IMR-90 (cell line): ENCODE measurements around the gene SRPRA. TPM values are rescaled to one million over a fixed set of nuclear protein-coding genes. Genes with fewer than 3 reads are reported as not detected.

Experiments
- ATAC-seq: fragments of 200-7000 bp; cut with Tn5 transposase; 2 replicates; pipeline ENCODE4 v1.9.1; 2020; ENCODE audit warnings: low read depth, mild to moderate bottlenecking, moderate library complexity
- BruUV-seq: library from RNA; stranded (reverse); fragments of 400-500 nt; replicated peaks from 2 replicates; lab custom pipeline; 2021; lab: Mats Ljungman, UMichigan
- CTCF ChIA-PET: fragments of 300-600 bp; formaldehyde crosslinking; extraction: SDS; loops from one replicate; lab custom pipeline; 2021; ENCODE audit warnings: antibody characterized with exemption; lab: Yijun Ruan, JAX
- POLR2A ChIA-PET: fragments of 300-600 bp; sonication (Branson Sonifier 250); formaldehyde crosslinking; loops from one replicate; lab custom pipeline; 2022; ENCODE audit warnings: antibody characterized with exemption; ENCODE audit not compliant: unreplicated experiment; lab: Charles Lee
- DNase-seq: peaks from one replicate; pipeline ENCODE4 v3.0.0; 2013
- H2AFZ ChIP-seq: replicated peaks from 2 replicates; pipeline ENCODE3; 2013; ENCODE audit warnings: low read length, mild to moderate bottlenecking; ENCODE audit not compliant: poor library complexity
- H2AK5ac ChIP-seq: 2 replicates; pipeline ENCODE4 v1.6.1; 2013; ENCODE audit warnings: low read depth, low read length, inconsistent platforms
- H2AK9ac ChIP-seq: replicated peaks from 2 replicates; pipeline ENCODE3; 2013; ENCODE audit warnings: mild to moderate bottlenecking, low read depth, low read length, moderate library complexity; ENCODE audit not compliant: poor library complexity
- H2BK120ac ChIP-seq: 2 replicates; pipeline ENCODE4 v1.6.1; 2013; ENCODE audit warnings: low read depth, low read length, inconsistent platforms
- H2BK15ac ChIP-seq: 3 replicates; pipeline ENCODE4 v1.6.1; 2013; ENCODE audit warnings: low read depth, low read length, inconsistent platforms
- H2BK20ac ChIP-seq: 2 replicates; pipeline ENCODE4 v1.6.1; 2013; ENCODE audit warnings: low read depth, mild to moderate bottlenecking, inconsistent platforms, low read length, moderate library complexity
- H2BK5ac ChIP-seq: 2 replicates; pipeline ENCODE4 v1.6.1; 2013; ENCODE audit warnings: mild to moderate bottlenecking, low read depth, low read length, inconsistent platforms; ENCODE audit not compliant: poor library complexity, severe bottlenecking
- H3K14ac ChIP-seq: replicated peaks from 2 replicates; pipeline ENCODE4 v1.6.1; 2013; ENCODE audit warnings: low read depth, low read length, inconsistent platforms
- H3K18ac ChIP-seq: 2 replicates; pipeline ENCODE4 v1.6.1; 2013; ENCODE audit warnings: low read depth, low read length, control low read depth
- H3K23ac ChIP-seq: 2 replicates; pipeline ENCODE4 v1.6.1; 2013; ENCODE audit warnings: low read depth, low read length, inconsistent platforms
- H3K27ac ChIP-seq: 2 replicates; pipeline ENCODE4 v1.5.1; 2013; ENCODE audit warnings: mild to moderate bottlenecking, control low read depth, low read length; ENCODE audit not compliant: insufficient read depth
- H3K27me3 ChIP-seq: 2 replicates; pipeline ENCODE4 v1.6.1; 2013; ENCODE audit warnings: low read length; ENCODE audit not compliant: control insufficient read depth, insufficient read depth
- H3K36me3 ChIP-seq: 2 replicates; pipeline ENCODE4 v1.6.1; 2013; ENCODE audit warnings: low read length, mixed read lengths; ENCODE audit not compliant: control insufficient read depth, insufficient read depth
- H3K4ac ChIP-seq: 2 replicates; pipeline ENCODE4 v1.6.1; 2013; ENCODE audit warnings: low read depth, low read length, inconsistent platforms
- H3K4me1 ChIP-seq: 2 replicates; pipeline ENCODE4 v1.6.1; 2013; ENCODE audit warnings: low read length, mixed read lengths; ENCODE audit not compliant: control insufficient read depth, insufficient read depth
- H3K4me2 ChIP-seq: 2 replicates; pipeline ENCODE4 v1.6.1; 2013; ENCODE audit warnings: low read depth, mild to moderate bottlenecking, control low read depth, low read length, moderate library complexity
- H3K4me3 ChIP-seq: 2 replicates; pipeline ENCODE4 v1.5.1; 2013; ENCODE audit warnings: low read depth, mild to moderate bottlenecking, control low read depth, low read length, moderate library complexity; ENCODE audit not compliant: insufficient read depth
- H3K56ac ChIP-seq: 2 replicates; pipeline ENCODE4 v1.6.1; 2013; ENCODE audit warnings: low read length, inconsistent platforms; ENCODE audit not compliant: insufficient read depth; ENCODE audit errors: extremely low read depth
- H3K79me1 ChIP-seq, 2 experiments: 2 replicates each; pipeline ENCODE4 v1.6.1; 2013; ENCODE audit warnings: low read length in 2 of 2, inconsistent platforms in 1 of 2, low read depth in 1 of 2
- H3K9ac ChIP-seq: 2 replicates; pipeline ENCODE4 v1.6.1; 2013; ENCODE audit warnings: low read depth, low read length, control low read depth
- H3K9me1 ChIP-seq: 2 replicates; pipeline ENCODE4 v1.6.1; 2013; ENCODE audit warnings: low read length, inconsistent platforms; ENCODE audit not compliant: insufficient read depth
- H3K9me3 ChIP-seq: 2 replicates; pipeline ENCODE4 v1.6.1; 2013; ENCODE audit warnings: low read length; ENCODE audit not compliant: control insufficient read depth, insufficient read depth
- H4K20me1 ChIP-seq: 2 replicates; pipeline ENCODE4 v1.6.1; 2013; ENCODE audit warnings: low read length, inconsistent platforms; ENCODE audit not compliant: insufficient read depth
- H4K5ac ChIP-seq: 2 replicates; pipeline ENCODE4 v1.6.1; 2013; ENCODE audit warnings: mild to moderate bottlenecking, low read depth, low read length, control low read depth
- H4K8ac ChIP-seq, 2 experiments: 2 replicates each; pipeline ENCODE4 v1.6.1; 2013; ENCODE audit warnings: low read depth in 2 of 2, low read length in 2 of 2, control low read depth in 1 of 2, inconsistent platforms in 1 of 2
- H4K91ac ChIP-seq: 2 replicates; pipeline ENCODE4 v1.6.1; 2013; ENCODE audit warnings: low read depth, low read length, inconsistent platforms; ENCODE audit not compliant: insufficient read depth
- BHLHE40 ChIP-seq: fragments of 150-350 bp; IDR thresholded peaks from 2 replicates; pipeline ENCODE4 v1.6.1; 2016; ENCODE audit warnings: mild to moderate bottlenecking, low read depth, low read length
- CEBPB ChIP-seq: IDR thresholded peaks from 2 replicates; pipeline ENCODE4 v1.6.1; 2012; ENCODE audit warnings: low read depth, low read length, improper control_type of control experiment
- CHD1 ChIP-seq: IDR thresholded peaks from 2 replicates; pipeline ENCODE4 v1.6.1; 2012; ENCODE audit warnings: low read depth, low read length, improper control_type of control experiment
- CTCF ChIP-seq: conservative IDR thresholded peaks from 2 replicates; pipeline ENCODE4 v1.5.1; 2012; ENCODE audit warnings: mild to moderate bottlenecking, low read depth, low read length, improper control_type of control experiment
- ELK1 ChIP-seq: fragments of 150-350 bp; IDR thresholded peaks from 2 replicates; pipeline ENCODE4 v1.6.1; 2016; ENCODE audit warnings: low read depth, mild to moderate bottlenecking, low read length, moderate library complexity, borderline replicate concordance
- FOS ChIP-seq: fragments of 150-350 bp; IDR thresholded peaks from 2 replicates; pipeline ENCODE4 v1.6.1; 2016; ENCODE audit warnings: low read depth, low read length
- MAFK ChIP-seq: IDR thresholded peaks from 2 replicates; pipeline ENCODE4 v1.6.1; 2012; ENCODE audit warnings: low read depth, low read length, improper control_type of control experiment
- MAZ ChIP-seq: IDR thresholded peaks from 2 replicates; pipeline ENCODE4 v1.6.1; 2012; ENCODE audit warnings: low read depth, mild to moderate bottlenecking, low read length, improper control_type of control experiment, moderate library complexity, borderline replicate concordance
- MXI1 ChIP-seq: IDR thresholded peaks from 2 replicates; pipeline ENCODE4 v1.6.1; 2012; ENCODE audit warnings: low read depth, mild to moderate bottlenecking, low read length, moderate library complexity, borderline replicate concordance
- NFE2L2 ChIP-seq: fragments of 150-350 bp; IDR thresholded peaks from 2 replicates; pipeline ENCODE4 v1.6.1; 2016; ENCODE audit warnings: low read depth, mild to moderate bottlenecking, low read length
- POLR2A ChIP-seq: IDR thresholded peaks from 2 replicates; pipeline ENCODE4 v1.6.1; 2012; ENCODE audit warnings: mild to moderate bottlenecking, low read depth, low read length
- RAD21 ChIP-seq: IDR thresholded peaks from 2 replicates; pipeline ENCODE4 v1.6.1; 2012; ENCODE audit warnings: low read length, improper control_type of control experiment
- RCOR1 ChIP-seq: IDR thresholded peaks from 2 replicates; pipeline ENCODE4 v1.6.1; 2012; ENCODE audit warnings: mild to moderate bottlenecking, low read length, improper control_type of control experiment; ENCODE audit not compliant: insufficient replicate concordance
- RFX5 ChIP-seq: IDR thresholded peaks from 2 replicates; pipeline ENCODE4 v1.8.0; 2012; ENCODE audit warnings: low read depth, mild to moderate bottlenecking, low read length, moderate library complexity
- SMC3 ChIP-seq: fragments of 150-350 bp; IDR thresholded peaks from 2 replicates; pipeline ENCODE4 v1.6.1; 2016; ENCODE audit warnings: low read depth, mild to moderate bottlenecking, antibody characterized with exemption, low read length, moderate library complexity
- USF2 ChIP-seq: fragments of 150-350 bp; IDR thresholded peaks from 2 replicates; pipeline ENCODE4 v1.6.1; 2017; ENCODE audit warnings: mild to moderate bottlenecking, antibody characterized with exemption, low read length, low read depth
- WGBS, 2 experiments: methylation state at CpG; one replicate each; pipeline versions ENCODE4 v1.1.5 to v1.1.7; 2013; ENCODE audit warnings: missing lambda C conversion rate in 2 of 2; ENCODE audit not compliant: insufficient read length in 1 of 2; ENCODE audit errors: extremely low coverage in 2 of 2; 5-methylcytosine and 5-hydroxymethylcytosine counted together
- dilution Hi-C: fragments of 300-500 bp; cut with HindIII; formaldehyde crosslinking; loops from one replicate; pipeline ENCODE4 v1.14.3; 2018; ENCODE audit warnings: low sequenced_read_pairs; ENCODE audit not compliant: unreplicated experiment
- in situ Hi-C: fragments of 300-500 bp; cut with MboI; formaldehyde crosslinking; loops from 3 replicates; pipeline ENCODE4 v1.14.3; 2019; ENCODE audit warnings: low sequenced_read_pairs, inconsistent platforms, mixed read lengths
- intact Hi-C: fragments of 100-400 bp; cut with micrococcal nuclease; formaldehyde crosslinking; loops from 2 replicates; pipeline ENCODE4 v1.10.0; 2022
- polyA plus RNA-seq, 3 experiments: library from polyadenylated mRNA; depleted of rRNA; stranded (reverse); fragments of >200 nt; gene quantifications; 2 replicates each; pipeline ENCODE4 v1.2.3, GENCODE V29; 2012; ENCODE audit warnings: low replicate concordance in 1 of 3
- total RNA-seq: library from RNA; depleted of rRNA; stranded (reverse); fragments of >200 nt; gene quantifications from 2 replicates; pipeline ENCODE4 v1.2.3, GENCODE V29; 2012

SRPRA gene
- total and polyA plus RNA-seq, 2 of the 4 experiments (the other 2 are of a cell fraction), result 108 to 131 TPM

GRCh38 chr11:126225295-126225665 is 43.4 kb downstream of the SRPRA start:
- Histone ChIP-seq H2AK5ac (no peak overlapping the region), H3K27me3 (no peaks in the 10 kb centered on the region), H4K91ac (no peak overlapping the region), H3K27ac (no peak overlapping the region), H3K4ac (no peak overlapping the region), H3K79me1 (peaks cover 40 to 46% of the 10 kb centered on the region in 2 experiments), H3K4me3 (no peak overlapping the region), H2AFZ (no peak overlapping the region), H2AK9ac (no peak overlapping the region), H3K18ac (no peak overlapping the region), H3K4me1 (no peaks in the 10 kb centered on the region), H3K9me3 (no peaks in the 10 kb centered on the region), H2BK15ac (no peak overlapping the region), H3K56ac (no peak overlapping the region), H4K5ac (no peak overlapping the region), H3K4me2 (no peak overlapping the region), H3K36me3 (no peaks in the 10 kb centered on the region), H3K14ac (no peak overlapping the region), H2BK120ac (no peak overlapping the region), H2BK20ac (no peak overlapping the region), H4K20me1 (peaks cover 23% of the 10 kb centered on the region; the same call in 1 of the 2 replicates), H3K9me1 (peaks cover 4% of the 10 kb centered on the region; the same call in 1 of the 2 replicates), H2BK5ac (no peak overlapping the region), H4K8ac (no peak overlapping the region), H3K9ac (no peak overlapping the region), H3K23ac (no peak overlapping the region)
- TF ChIP-seq RCOR1 (no peak), CEBPB (no peak), MAFK (no peak), MAZ (no peak), BHLHE40 (no peak), POLR2A (no peak), MXI1 (no peak), CHD1 (no peak), RAD21 (no peak), SMC3 (no peak), CTCF (no peak), RFX5 (no peak), USF2 (no peak), FOS (no peak), ELK1 (no peak), NFE2L2 (no peak)
- BruUV-seq, result no TSS peak
- intact Hi-C loops (no loop called here), in situ Hi-C loops (no loop called here), dilution Hi-C loops (no loop called here)
- WGBS, 2 experiments, result no CpG with 5 or more reads among the region's 2 CpGs
- ATAC-seq (no peak), DNase-seq (no peak)
- ChIA-PET POLR2A (interaction anchor here (0.6 kb wide), 1 partner anchor 13 kb away, joined by 3 read pairs; no protein-coding TSS in a partner anchor), CTCF (no interaction called here)
